DMS53 treated with DMSO at 0.1 percent for 48 hours (cell line): ENCODE measurements around the gene AATF.

Experiments used
- DNase-seq: peaks from one replicate; lab custom pipeline; 2025; ENCODE audit not compliant: unreplicated experiment; lab: John Stamatoyannopoulos, UW

AATF gene

DNA sequence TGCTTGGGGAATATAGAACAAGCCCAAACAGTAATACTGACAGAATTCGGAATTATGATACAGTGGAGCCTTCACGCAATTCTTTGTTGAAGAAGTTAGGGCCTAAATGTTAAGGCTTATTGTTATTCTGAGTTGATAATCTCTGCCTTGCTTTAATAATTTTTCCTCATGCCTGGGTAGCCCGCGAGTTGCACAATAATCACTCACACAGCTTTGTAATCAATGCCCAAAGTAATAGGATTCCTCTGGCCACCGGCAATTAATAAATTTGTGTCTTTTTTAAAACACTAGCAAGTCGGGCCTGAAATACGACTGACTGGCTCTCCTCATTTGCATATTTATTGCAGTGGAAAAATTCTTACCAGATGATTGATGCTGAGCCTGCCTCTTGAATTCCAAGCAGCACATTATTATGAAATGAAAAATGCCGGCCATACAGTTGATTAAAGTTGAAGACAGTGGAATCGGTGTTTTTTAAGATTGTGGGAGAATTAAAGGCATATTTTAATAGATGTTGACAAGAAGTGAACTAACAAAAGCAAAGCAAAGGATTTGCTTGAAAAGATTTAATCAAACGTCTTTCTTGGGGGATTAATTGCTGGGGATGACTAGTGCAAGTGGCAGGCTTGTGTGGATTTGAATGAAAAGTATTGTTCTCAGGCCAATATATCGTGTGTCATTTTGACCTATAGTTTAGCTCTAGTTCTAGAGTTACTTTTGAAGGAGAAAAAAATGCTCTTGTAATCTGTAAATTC lies 30.2 kb downstream of the AATF start:
- DNase-seq: no peak

DNA sequence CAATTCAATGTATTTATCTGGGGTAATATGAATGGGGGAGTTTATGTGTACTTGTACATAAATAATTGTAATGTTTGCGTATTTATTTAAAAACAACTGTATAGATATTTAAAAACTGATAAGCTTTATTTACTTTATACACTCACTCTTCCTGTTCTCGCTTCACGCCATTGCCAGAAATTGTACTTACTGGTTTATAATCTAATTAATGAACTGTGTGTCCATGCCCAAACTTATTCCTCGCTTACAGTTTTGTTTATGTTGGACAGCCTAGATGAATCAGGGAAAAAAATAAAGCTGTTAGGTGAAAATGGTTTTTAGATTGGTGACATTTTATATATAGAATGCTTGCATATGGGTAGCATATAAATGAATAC lies 30.8 kb downstream of the AATF start:
- no peak for DNase-seq

DNA sequence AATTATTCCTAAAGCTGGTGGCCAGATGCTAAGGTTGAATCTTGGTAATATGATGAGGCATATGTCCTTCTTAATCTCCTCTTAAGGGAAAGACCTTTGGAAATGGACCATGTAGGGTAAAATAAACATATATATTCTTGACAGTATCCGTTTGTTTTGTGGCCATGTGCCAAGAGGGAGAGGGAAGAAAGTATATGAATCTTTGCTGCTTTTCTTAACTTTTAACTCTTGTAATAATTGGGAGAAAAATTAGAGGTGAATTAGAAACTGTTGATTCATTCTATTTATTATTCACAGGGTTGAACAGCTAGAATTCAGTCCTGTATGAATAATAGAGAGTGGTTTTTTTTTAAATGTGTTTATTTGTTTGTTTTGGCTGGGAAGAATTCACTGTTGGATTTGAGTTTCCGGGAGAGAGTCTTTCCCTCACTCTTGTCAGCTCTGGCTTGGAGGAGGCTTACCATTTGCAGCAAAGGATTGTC lies 31.6 kb downstream of the AATF start:
- peak; percentile 51 for DNase-seq

DNA sequence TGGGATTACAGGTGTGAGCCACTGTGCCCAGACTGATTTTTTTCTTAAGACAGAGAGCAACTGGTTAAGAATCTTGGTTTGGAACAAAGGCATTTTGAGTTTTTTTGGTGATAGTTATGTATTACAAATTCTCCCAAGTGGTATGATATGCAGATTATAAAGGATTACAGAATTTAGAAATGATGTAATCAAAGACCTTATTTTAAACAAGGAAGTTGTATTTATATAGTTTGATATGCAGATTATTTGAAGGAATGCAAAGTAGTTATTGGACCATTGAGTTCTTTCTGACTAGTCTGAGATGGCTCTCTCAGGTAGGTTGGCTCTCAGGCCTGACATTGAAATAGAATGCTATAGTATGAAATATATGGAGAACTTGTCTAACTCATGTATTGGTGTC lies 34.9 kb downstream of the AATF start:
- no peak for DNase-seq

DNA sequence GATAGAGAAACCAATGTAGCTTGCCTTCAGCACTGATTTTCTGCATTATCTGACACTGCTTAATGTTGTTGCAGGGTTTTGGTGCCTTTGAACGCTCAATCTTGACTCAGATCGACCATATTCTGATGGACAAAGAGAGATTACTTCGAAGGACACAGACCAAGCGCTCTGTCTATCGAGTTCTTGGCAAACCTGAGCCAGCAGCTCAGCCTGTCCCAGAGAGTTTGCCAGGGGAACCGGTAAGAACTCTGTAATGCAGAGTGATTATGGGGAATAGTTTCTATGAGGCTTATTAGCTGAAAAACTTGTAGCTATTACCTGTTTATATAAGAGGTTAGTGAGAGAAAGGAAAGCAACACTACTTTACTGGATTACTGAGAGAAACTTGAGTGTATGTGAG lies 40.4 kb downstream of the AATF start:
- no peak for DNase-seq

DNA sequence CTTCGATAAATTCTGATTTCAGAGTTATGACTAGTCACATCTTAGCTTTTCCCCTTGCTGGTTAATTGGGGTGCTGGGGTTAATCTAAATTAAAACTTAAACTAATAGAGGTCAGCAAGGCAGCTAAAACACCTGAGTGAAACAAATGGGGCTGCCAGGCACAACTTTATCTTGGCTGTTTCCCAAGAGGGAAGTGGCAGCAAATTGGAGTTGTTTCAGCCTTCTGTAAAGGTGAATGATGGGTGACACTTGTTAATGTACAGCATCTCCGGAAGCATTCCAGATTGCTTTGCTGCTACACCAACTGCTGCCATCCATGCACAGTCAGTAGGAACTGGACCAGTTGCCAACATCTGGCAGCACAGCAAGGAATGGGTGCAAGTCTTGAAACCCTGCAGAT lies 43.9 kb downstream of the AATF start:
- no peak for DNase-seq

DNA sequence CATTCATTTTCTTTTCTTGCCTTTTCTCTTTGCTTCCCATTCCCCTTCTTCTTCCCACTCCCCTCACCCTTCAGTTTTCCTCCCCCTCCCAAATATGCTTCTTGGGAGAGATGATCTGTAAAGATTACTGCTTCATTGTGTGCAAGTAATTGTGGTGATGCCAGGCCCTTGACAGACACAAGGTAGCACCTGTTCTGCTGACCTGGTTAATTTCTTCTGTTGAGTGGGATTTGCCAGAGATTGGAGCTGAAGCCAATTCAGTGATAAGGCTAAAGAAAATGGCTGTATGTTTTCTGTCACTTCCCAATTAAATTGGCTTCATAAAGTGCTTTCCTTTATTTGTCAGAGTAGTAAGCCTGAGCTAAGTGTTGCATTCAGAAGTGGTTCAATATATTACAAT lies 44.5 kb downstream of the AATF start:
- no peak for DNase-seq

DNA sequence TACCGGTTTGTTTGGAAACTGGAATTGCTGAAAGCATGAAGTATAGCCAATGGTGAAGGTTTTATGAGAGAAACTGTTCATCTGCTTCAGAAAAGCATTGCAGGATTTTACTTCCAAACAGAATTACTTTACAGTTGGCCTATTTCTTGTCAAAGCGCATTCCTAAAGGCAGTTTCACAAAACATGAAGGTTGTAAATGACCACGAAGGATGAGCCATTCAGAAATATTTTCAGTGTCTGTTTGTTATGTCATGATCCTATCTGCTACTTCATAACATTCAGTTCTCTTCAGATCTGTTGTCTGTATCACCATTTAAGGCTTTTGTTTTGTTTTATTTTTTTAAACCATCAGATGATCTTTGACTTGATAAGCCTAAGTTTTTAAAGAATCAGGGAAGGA lies 45.7 kb downstream of the AATF start:
- DNase-seq: no peak

DNA sequence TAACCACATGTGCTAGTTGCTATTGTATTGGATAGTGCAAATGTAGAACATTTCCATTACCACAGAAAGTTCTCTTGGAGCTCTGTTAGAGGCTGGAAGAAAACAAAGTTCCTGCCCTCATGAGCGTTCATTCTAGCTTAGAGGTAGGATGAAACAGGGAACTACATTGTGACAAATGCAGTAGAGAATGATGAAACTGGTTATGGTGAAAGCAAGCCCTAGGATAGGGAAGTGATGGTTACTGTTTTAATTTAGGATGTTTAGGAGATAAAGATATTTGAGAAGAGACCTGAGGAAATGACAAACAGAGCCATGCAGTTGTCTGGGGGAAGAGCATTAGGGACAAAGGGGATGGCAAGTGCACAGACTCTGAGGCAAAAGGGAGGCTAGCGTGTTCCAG lies 50.7 kb downstream of the AATF start:
- no peak for DNase-seq

DNA sequence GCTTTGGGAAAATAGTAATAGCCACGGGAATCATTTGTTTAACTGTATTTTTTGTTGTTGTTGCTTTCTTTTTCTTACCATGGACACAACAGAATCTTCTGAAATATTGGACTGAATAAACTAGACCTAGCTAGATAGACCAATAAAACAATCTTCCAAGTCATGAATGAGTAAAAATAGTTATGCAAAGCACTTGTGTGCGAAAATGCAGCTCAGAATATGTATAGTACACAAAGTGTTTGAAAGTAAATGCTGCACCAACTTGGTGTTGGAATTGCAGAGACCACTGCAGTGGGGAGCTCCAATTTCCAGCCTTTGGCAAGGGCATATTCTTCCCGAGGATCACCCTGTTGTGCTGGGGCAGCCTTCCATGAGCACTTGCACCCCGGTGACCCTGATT lies 68.0 kb downstream of the AATF start:
- DNase-seq: no peak

DNA sequence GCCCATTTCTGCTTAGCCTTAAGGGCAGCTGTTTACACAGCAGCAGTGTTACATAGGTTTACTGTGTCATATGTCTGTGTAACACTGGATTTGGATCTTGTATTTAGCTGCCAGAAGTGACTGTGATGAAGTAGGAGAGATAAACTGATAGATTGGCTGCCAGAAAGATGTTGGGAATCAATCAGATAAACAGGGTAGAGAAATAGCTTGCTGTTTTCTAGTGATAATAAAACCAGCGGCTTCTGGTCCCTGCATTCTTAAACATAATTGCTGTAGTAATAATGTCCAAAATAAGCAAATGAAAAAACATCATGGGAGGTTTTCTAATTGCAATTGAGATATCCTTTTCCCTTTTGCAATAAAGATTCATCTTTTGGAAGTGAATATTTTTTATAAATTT lies 68.7 kb downstream of the AATF start:
- DNase-seq: no peak

DNA sequence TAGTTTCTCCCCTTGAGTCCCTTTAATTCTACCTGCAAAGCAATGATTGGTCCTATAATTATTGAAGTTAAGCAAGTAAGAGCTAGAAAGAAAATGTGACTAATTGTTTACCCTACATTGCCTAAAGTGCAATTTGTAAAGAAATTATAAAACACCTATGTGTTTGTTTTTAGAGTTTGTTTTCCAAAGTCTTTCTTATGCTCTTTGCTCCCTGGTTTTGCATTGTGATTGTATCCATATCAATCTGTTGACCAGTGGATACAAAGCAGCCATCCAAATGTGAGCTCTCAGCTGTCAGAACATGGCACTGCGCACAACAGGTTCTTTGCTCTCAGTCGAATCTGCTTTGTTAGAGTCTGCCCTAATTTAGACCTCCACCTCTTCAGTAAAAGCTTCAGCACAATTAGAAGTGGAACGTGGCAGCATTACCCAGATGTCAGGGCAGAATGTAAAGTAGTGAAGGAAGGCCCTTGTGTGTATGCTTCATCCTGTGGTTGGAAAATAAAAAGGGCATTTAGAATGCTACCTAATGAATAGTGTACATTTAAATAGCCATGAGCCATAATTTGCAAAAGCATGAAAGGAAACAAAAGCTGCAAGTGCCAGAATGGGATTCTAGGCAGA lies 70.5 kb downstream of the AATF start:
- DNase-seq: no peak

DNA sequence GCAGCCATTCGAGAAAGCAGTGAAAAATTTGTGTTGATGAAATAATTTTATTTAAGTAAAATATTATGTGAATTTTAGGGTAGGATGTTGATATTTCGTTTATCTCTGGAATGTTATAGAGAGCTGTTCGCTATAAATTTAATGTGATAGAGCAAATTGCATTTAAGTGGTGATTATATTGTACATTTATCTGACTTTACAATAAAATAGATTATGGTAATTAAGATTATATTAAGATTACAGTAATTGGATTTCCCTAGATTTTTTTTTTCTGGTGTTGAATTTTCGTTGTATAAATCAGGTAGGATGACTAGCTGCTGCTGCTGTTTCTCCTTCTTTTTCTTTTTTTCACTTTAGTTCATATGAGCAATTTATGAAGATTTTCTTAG lies 71.0 kb downstream of the AATF start:
- no peak for DNase-seq

DNA sequence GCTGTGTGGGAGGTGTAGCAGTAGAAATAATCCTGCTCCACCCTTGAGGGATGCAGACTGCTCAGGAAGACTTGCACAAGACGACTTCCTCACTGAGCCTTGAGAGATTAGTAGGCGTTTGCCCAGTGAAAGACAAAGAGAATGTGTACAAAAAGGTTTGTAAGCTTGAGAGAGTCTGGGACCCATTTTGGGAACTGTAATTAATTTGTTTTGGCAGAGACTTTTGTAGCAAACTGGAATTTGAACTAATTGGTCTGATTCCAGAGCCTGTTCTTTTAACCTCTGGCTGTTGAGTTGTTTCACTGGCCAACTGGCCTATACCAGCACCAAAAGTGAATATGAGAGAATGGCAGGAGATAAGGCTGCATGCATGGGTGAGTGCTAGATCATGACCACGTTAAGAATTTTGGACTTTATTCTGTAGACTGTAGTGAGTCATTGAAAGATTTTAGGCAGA lies 75.5 kb downstream of the AATF start:
- no peak for DNase-seq

DNA sequence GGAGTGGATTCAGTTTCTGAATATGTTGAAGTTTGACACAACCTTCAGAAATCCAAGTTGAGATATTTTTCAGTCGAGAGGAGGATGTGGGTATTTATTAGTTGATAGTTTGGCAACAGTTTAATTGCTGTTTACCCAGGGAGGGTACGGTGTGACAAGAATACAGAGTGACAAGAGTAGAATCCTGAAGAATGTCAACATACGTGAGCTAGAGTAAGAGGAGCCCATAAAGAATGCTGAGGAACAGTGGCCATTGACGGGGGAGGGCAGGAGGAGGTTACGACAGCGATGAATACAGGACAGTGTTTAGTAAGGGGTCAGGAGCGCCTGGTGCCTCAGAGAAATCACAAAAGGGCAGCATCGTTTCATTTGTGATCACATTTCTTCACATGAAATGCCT lies 76.5 kb downstream of the AATF start:
- DNase-seq: no peak

DNA sequence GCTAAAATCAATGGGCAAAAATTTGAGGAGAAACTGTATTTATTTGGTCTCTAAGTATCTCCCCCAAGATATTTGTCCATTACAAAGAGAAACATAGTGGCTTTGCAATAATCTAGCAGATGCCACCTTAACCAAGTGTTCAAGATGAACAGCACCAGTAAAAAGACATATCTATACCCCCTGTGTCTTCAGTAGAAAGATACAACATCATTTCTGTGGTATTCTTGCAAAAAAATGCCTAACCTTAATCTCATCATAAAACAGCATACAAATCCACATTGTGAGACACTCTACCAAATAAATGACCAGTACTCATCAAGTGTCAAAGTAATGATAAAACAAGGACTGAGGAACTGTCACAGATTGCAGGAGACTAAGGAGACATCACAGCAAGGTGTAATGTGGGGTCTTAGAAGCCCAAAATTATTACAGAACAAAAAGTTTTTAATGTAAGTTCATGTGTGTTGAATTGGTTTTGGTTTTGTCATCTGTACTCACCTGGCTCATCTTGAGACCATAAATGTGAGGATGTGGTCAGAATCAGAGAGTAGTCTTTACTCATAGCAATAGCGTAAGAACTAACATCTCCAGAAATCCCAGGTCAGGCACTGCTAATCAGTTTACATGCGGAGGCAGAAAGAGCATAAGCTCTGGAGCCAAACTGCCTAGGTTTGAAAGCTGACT lies 77.2 kb downstream of the AATF start:
- no peak for DNase-seq

DNA sequence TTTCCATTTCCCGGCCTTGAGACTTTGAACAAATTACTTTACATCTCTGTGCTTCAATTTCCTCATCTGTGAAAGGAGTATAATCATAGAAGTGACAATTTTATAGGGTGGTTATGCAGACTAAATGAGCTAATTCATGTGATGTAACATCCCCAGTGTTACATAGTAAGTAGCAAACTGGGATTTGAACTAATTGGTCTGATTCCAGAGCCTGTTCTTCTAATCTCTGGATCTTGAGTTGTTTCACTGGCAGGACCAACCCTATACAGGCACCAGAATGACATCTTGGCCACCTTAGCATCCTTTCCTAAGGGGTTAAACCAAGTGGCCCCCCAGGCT lies 77.7 kb downstream of the AATF start:
- DNase-seq: no peak

DNA sequence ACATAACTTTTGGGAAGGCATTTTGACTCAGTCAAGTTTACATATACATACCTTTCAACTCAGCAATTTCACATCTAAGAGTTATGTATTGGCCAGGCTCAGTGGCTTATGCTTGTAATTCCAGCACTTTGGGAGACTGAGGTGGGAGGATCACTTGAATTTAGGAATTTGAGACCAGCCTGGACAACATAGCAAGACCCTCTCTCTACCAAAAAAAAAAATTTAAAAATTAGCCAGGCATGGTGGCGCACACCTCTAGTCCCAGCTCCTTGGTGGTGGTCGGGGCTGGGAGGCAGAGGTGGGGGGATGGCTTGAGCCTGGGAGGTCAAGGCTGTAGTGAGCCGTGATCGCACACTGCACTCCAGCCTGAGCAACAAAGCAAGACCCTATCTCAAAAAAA lies 79.3 kb downstream of the AATF start:
- DNase-seq: no peak

DNA sequence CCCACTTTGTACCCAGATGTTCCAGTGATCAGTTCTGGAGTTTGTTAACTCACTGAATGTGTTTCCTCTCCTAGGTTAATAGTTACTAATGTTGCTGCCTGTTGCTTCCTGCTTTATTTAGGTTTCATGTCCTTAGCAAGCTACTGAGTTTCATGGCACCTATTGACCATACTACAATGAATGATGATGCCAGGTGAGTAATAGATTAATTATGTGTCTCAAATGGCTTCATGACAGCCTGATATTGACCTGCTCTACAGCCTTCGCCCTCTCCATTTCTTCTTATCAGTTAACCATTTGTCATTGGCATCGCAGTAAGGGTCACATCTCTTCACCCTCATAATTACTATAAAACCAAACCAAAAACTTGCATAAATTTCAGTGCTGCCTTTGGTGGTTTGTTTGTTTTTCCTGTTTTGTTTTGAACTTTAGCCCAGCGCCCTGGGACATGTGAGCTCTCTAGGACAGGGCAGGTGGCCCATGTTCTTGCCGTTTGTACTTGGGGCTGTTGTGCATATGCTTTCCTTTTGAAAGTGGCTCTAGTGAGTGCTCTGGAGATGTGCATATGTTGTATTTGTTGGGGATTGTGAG lies 82.8 kb downstream of the AATF start:
- DNase-seq: no peak

DNA sequence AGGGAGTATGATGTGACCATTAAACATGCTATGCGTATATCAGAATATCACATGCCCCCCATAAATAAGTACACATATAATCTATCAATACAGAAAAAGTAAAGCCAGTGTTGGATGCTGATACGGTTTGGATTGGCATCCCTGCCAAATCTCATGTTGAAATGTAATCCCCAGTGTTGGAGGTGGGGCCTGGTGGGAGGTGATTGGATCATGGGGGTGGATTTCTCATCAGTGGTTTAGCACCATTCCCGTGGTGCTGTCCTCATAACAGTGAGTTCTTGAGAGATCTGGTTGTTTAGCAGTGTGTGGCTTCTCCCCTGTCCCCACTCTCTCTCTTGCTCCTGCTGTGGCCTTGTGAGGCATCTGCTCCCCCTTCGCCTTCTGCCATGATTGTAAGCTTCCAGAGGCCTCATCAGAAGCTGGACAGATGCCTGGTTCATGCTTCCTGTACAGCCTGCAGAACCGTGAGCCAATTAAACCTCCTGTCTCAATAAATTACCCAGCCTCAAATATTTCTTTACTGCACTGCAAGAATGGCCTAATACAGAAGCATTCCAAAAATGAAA lies 88.9 kb downstream of the AATF start:
- no peak for DNase-seq

DNA sequence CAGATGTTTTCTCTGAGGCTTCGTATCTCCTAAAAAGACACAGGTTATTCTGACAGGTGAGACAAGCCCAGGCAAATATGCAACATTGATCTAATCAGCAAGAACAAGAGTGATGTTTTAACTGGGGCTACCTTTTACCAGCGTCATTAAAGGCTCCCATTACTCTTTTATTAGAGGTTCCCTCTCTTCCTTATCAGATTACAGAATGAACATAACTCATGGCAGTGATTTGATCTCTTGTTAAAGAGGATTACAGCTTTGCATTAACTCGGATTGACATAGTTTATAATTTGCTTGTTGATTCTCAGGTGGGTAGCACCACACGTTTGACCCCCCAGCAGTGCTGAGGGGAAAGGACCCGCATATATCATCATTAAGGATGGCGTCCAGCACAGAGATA lies 90.5 kb downstream of the AATF start:
- DNase-seq: no peak

DNA sequence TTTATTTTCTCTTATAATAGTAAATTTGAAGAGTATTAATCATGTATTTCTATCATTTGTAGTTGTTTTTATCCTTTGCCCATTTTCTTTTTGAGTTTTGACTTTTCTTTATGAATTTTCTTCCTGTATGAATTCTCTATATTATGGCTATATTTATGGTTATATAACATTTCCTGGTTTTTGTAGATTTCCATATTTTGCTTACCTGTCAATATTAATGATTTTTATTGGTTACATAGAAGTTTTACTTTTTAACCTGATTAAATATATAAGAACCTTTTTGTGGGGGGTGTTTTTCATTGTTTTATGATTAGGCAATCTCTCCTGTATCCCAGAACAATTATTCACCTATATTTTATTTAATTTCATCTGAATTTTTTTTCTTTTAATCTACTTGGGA lies 93.2 kb downstream of the AATF start:
- DNase-seq: no peak
